ENCODE results near the gene YWHAB. TPM values are rescaled to one million over a fixed set of nuclear protein-coding genes. Genes with fewer than 3 reads are reported as not detected.

Gene YWHAB
- total RNA-seq, 1 experiment from 2014 or later: 377 TPM

DNA sequence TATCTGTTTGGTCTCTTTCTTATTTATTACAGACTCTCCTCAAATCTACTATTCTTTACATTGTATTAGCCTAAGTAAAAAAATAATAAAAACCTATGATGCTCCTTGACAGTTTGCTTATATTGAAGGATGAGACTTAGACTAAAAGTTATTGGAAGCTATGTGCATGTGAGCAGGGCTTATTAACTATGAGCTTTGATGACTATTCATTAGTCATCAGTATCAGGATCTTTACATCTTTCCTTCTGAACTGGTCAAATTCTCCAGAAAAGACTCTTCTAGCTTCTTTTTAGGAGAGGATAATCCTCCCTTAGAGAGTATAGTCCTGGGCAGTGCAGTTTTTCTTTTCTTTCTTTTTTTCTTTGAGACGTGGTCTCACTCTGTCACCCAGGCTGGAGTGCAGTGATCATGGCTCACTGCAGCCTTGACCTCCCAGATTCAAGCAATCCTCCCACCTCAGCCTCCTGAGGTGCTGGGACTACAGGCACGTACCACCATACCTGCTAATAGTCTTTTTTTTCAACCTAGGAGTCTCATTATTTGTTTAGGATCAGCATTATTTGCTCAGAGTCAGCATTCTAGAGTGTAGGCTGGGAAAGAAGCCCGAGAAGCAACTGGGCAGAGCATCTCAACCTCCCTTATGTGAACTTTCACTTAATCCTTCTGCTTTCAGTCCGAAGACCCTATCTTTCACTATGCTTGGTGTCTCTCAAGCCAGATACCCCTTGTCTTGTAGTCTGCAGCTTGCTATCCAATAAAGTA, 37.1 kb upstream of the YWHAB start:
- intact Hi-C loops (cut with micrococcal nuclease; ENCODE audit: unreplicated experiment): no loop called here
- Mint-ChIP-seq H3K27me3 (ENCODE audit: unreplicated experiment) (peaks cover 81% of the 10 kb centered on the region), H3K27ac (ENCODE audit: unreplicated experiment) (no peak overlapping the region), H3K4me1 (ENCODE audit: low read depth, unreplicated experiment) (no peaks in the 10 kb centered on the region), H3K4me3 (ENCODE audit: low read depth, unreplicated experiment) (no peak overlapping the region), H3K36me3 (ENCODE audit: insufficient read depth, unreplicated experiment) (no peaks in the 10 kb centered on the region), H3K9me3 (ENCODE audit: low read depth, unreplicated experiment) (no peaks in the 10 kb centered on the region)
- TF ChIP-seq, protein P1, sequence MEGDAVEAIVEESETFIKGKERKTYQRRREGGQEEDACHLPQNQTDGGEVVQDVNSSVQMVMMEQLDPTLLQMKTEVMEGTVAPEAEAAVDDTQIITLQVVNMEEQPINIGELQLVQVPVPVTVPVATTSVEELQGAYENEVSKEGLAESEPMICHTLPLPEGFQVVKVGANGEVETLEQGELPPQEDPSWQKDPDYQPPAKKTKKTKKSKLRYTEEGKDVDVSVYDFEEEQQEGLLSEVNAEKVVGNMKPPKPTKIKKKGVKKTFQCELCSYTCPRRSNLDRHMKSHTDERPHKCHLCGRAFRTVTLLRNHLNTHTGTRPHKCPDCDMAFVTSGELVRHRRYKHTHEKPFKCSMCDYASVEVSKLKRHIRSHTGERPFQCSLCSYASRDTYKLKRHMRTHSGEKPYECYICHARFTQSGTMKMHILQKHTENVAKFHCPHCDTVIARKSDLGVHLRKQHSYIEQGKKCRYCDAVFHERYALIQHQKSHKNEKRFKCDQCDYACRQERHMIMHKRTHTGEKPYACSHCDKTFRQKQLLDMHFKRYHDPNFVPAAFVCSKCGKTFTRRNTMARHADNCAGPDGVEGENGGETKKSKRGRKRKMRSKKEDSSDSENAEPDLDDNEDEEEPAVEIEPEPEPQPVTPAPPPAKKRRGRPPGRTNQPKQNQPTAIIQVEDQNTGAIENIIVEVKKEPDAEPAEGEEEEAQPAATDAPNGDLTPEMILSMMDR (IDR thresholded peaks at IDR 0.05; ENCODE audit: unreplicated experiment): no peak
- CTCF ChIA-PET: interaction anchor here (0.6 to 1.5 kb wide), 2 partner anchors 8 to 1348 kb away, joined by 4 read pairs; no protein-coding TSS in a partner anchor
- DNase-seq: no peak
- BruUV-seq (replicated peaks): no TSS peak

DNA sequence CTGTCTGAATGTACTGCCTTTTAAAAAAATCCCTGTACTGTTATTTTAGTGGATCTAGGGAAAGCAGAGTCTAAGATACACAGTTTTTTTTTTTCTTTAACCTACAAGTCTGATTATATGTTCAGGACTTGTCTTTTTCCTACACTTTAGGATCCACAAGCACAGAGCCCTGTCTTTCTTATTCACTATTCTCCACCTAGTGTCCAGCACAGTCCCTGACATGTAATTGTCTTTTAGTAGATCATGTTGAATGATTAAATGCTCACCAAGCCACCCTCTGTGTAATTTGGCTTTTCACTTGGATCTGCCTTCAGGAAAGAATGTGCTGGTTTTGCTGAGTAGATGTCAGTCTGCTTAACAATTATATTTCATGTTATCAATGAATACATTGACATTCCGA, 35.8 kb upstream of the YWHAB start:
- TF ChIP-seq, protein P1 (IDR thresholded peaks at IDR 0.05; ENCODE audit: unreplicated experiment): no peak
- Mint-ChIP-seq H3K27ac (ENCODE audit: unreplicated experiment) (no peak overlapping the region), H3K36me3 (ENCODE audit: insufficient read depth, unreplicated experiment) (no peaks in the 10 kb centered on the region), H3K4me3 (ENCODE audit: low read depth, unreplicated experiment) (no peak overlapping the region), H3K4me1 (ENCODE audit: low read depth, unreplicated experiment) (no peaks in the 10 kb centered on the region), H3K9me3 (ENCODE audit: low read depth, unreplicated experiment) (no peaks in the 10 kb centered on the region), H3K27me3 (ENCODE audit: unreplicated experiment) (peaks cover 75% of the 10 kb centered on the region)
- DNase-seq: no peak
- no TSS peak for BruUV-seq (replicated peaks)
- intact Hi-C loops (cut with micrococcal nuclease; ENCODE audit: unreplicated experiment): no loop called here
- CTCF ChIA-PET: no interaction called here

GRCh38 chr20:44850272-44850671, 35.2 kb upstream of the YWHAB start:
- TF ChIP-seq, protein P1 (IDR thresholded peaks at IDR 0.05; ENCODE audit: unreplicated experiment): no peak
- CTCF ChIA-PET: no interaction called here
- no peak overlapping the region for H3K27ac Mint-ChIP-seq (ENCODE audit: unreplicated experiment)
- BruUV-seq (replicated peaks): no TSS peak
- DNase-seq: no peak
- H3K9me3 Mint-ChIP-seq (ENCODE audit: low read depth, unreplicated experiment): no peaks in the 10 kb centered on the region
- H3K36me3 Mint-ChIP-seq (ENCODE audit: insufficient read depth, unreplicated experiment): no peaks in the 10 kb centered on the region
- no peaks in the 10 kb centered on the region for H3K4me1 Mint-ChIP-seq (ENCODE audit: low read depth, unreplicated experiment)
- H3K4me3 Mint-ChIP-seq (ENCODE audit: low read depth, unreplicated experiment): no peak overlapping the region
- intact Hi-C loops (cut with micrococcal nuclease; ENCODE audit: unreplicated experiment): no loop called here
- peaks cover 69% of the 10 kb centered on the region for H3K27me3 Mint-ChIP-seq (ENCODE audit: unreplicated experiment)

DNA sequence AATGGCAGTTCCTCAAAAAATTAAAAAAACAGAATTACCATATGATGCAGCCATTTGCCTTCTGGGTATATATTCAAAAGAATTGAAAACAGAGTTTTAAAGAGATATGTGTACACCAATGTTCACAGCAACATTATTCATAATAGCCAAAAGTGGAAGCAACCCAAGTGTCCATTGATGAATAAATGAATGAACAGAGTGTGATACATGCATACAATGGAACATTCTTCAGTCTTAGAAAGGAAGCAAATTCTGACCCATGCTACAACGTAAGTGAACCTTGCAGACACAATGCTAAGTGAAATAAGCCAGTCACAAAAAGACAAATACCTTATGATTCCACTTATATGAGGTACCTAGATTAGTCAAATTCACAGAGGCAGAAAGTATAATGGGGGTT, 34.7 kb upstream of the YWHAB start:
- BruUV-seq (replicated peaks): no TSS peak
- TF ChIP-seq, protein P1 (IDR thresholded peaks at IDR 0.05; ENCODE audit: unreplicated experiment): no peak

More for the DNA sequence above, 34.7 kb upstream of the YWHAB start:
- H3K4me1 Mint-ChIP-seq (ENCODE audit: low read depth, unreplicated experiment): no peaks in the 10 kb centered on the region
- no peaks in the 10 kb centered on the region for H3K36me3 Mint-ChIP-seq (ENCODE audit: insufficient read depth, unreplicated experiment)
- no peak overlapping the region for H3K27ac Mint-ChIP-seq (ENCODE audit: unreplicated experiment)
- no peak overlapping the region for H3K4me3 Mint-ChIP-seq (ENCODE audit: low read depth, unreplicated experiment)
- intact Hi-C loops (cut with micrococcal nuclease; ENCODE audit: unreplicated experiment): no loop called here
- CTCF ChIA-PET: no interaction called here
- H3K27me3 Mint-ChIP-seq (ENCODE audit: unreplicated experiment): peaks cover 64% of the 10 kb centered on the region
- DNase-seq: no peak
- H3K9me3 Mint-ChIP-seq (ENCODE audit: low read depth, unreplicated experiment): no peaks in the 10 kb centered on the region

All from Calu3 (cell line).